Amniotic stem cell (primary cell): ENCODE measurements around the gene ITIH6.

Experiments used
- DNase-seq: peaks from one replicate; lab custom pipeline; 2025; lab: John Stamatoyannopoulos, UW

Gene ITIH6

DNA sequence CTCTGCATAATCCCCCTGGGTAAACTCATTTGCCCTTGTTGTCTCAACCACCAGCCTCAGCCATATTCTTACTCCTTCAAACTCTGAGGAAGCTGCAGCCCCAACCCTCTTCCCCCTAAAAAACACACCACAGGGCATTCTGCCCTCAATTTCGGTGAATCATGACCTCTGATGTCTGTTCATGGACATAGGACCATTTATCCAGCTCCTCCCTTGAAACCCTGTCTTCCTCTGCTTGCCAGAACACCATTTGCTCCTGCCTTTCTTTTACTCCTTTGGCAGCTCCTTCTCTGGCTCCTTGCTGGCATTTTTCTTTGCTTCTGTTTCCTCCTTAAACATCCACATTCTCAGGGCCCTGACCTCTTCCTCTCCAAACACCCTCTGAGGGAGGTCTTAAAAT lies 87.1 kb downstream of the ITIH6 start:
- DNase-seq: no peak

DNA sequence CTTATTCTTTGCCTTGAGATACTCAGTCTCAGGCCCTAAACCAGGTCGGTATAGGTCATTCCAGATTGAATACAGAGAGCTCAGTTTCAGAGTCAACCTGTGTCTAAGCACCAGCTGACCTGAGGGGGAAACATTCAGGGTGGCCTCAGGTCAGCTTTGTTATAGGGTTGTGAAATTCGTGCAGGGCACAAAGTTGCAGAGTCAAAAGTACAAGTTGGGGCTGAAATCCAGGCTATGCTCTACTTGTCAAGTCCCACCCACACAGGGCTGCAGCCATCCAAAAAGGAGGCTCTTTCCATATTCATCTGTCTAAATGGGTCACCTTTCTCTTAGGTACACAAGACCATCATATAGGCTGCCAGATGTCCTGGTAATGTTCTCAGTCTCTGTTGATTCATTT lies 89.7 kb downstream of the ITIH6 start:
- DNase-seq: no peak
